GM12878 (cell line): ENCODE results near the gene UBL4B. TPM values are rescaled to one million over a fixed set of nuclear protein-coding genes. Genes with fewer than 3 reads are reported as not detected.

Experiments used
- ATAC-seq: fragments of 200-7000 bp; cut with Tn5 transposase; 3 replicates; pipeline ENCODE4 v1.9.1; 2020; ENCODE audit warnings: mild to moderate bottlenecking, moderate library complexity
- BruUV-seq: library from RNA; stranded (reverse); fragments of 400-500 nt; replicated peaks from 2 replicates; lab custom pipeline; 2021; lab: Mats Ljungman, UMichigan
- CTCF ChIA-PET: fragments of 300-600 bp; sonication (Branson Sonifier 250); formaldehyde crosslinking; extraction: SDS; loops from one replicate; lab custom pipeline; 2021; ENCODE audit warnings: inconsistent platforms; lab: Yijun Ruan, JAX
- POLR2A ChIA-PET: fragments of 350-600 bp; formaldehyde crosslinking; extraction: SDS; loops from one replicate; lab custom pipeline; 2021; ENCODE audit warnings: inconsistent platforms; lab: Charles Lee
- RAD21 ChIA-PET: fragments of 300-600 bp; sonication (Branson Sonifier 250); formaldehyde crosslinking; loops from one replicate; lab custom pipeline; 2023; ENCODE audit warnings: antibody characterized with exemption; ENCODE audit not compliant: unreplicated experiment; lab: Charles Lee
- SMC1A ChIA-PET: fragments of 300-600 bp; sonication (Branson Sonifier 250); formaldehyde crosslinking; loops from one replicate; lab custom pipeline; 2023; ENCODE audit not compliant: unreplicated experiment, uncharacterized antibody; lab: Charles Lee
- DNase-seq: peaks from one replicate; pipeline ENCODE4 v3.0.0-alpha.2; 2011; ENCODE audit warnings: low read depth, low spot score
- FAIRE-seq: peaks from 3 replicates; lab custom pipeline; 2011; peaks lifted over from hg19 to GRCh38; lab: Jason Lieb, UNC
- H2AFZ ChIP-seq: 2 replicates; pipeline ENCODE4 v1.6.0; 2011; ENCODE audit warnings: low read depth, low read length, control low read depth; ENCODE audit not compliant: control insufficient read depth
- H3K27ac ChIP-seq: 2 replicates; pipeline ENCODE4 v1.5.1; 2011; ENCODE audit warnings: control low read depth; ENCODE audit not compliant: control insufficient read depth, insufficient read depth
- H3K27me3 ChIP-seq, 2 experiments: replicated peaks in 1 of 2; 2 replicates each; pipeline versions ENCODE4 v1.6.0 to v1.6.1; 2011; ENCODE audit warnings: low read length in 1 of 2; ENCODE audit not compliant: control insufficient read depth in 2 of 2, insufficient read depth in 2 of 2
- H3K36me3 ChIP-seq, 2 experiments: 2 replicates each; pipeline ENCODE4 v1.5.1; 2011; ENCODE audit warnings: low read length in 1 of 2; ENCODE audit not compliant: control insufficient read depth in 2 of 2, insufficient read depth in 2 of 2
- H3K4me1 ChIP-seq: 2 replicates; pipeline ENCODE4 v1.6.1; 2011; ENCODE audit warnings: mild to moderate bottlenecking, low read length, moderate library complexity, mixed read lengths; ENCODE audit not compliant: control insufficient read depth, insufficient read depth
- H3K4me2 ChIP-seq: 2 replicates; pipeline ENCODE4 v1.6.0; 2011; ENCODE audit warnings: control low read depth; ENCODE audit not compliant: control insufficient read depth, insufficient read depth
- H3K4me3 ChIP-seq: fragments of 200-600 bp; sonication (generic); 2 replicates; pipeline ENCODE4 v1.5.1; 2016
- H3K79me2 ChIP-seq: 2 replicates; pipeline ENCODE4 v1.6.0; 2011; ENCODE audit warnings: low read length; ENCODE audit not compliant: control insufficient read depth, insufficient read depth
- H3K9ac ChIP-seq: 2 replicates; pipeline ENCODE4 v1.8.0; 2011; ENCODE audit warnings: low read length, control low read depth, mixed read lengths; ENCODE audit not compliant: control insufficient read depth, insufficient read depth
- H3K9me3 ChIP-seq: replicated peaks from 3 replicates; pipeline ENCODE4 v1.5.1; 2011; ENCODE audit warnings: mild to moderate bottlenecking, low read length; ENCODE audit not compliant: control insufficient read depth, insufficient read depth
- H4K20me1 ChIP-seq: 2 replicates; pipeline ENCODE4 v1.6.0; 2011; ENCODE audit not compliant: control insufficient read depth, insufficient read depth
- CEBPB ChIP-seq, 2 experiments: fragments of 150-350 bp in 1 of 2; IDR thresholded peaks; 2 replicates each; pipeline ENCODE4 v1.6.1; 2012 to 2014; ENCODE audit warnings: low read depth in 2 of 2, low read length in 2 of 2, borderline replicate concordance in 1 of 2, inconsistent platforms in 1 of 2
- EED ChIP-seq: sonication (generic); IDR thresholded peaks from 2 replicates; pipeline ENCODE4 v1.6.1; 2016; ENCODE audit warnings: antibody characterized with exemption, low read depth
- IRF5 ChIP-seq: fragments of 450-650 bp; IDR thresholded peaks from 2 replicates; pipeline ENCODE4 v1.6.1; 2017; ENCODE audit warnings: borderline replicate concordance
- POLR2A ChIP-seq: IDR thresholded peaks from 2 replicates; pipeline ENCODE4 v1.6.1; 2011; ENCODE audit warnings: low read depth, mild to moderate bottlenecking, low read length
- RB1 ChIP-seq: fragments of 450-650 bp; formaldehyde crosslinking; IDR thresholded peaks from 2 replicates; pipeline ENCODE4 v1.6.1; 2017; ENCODE audit warnings: mild to moderate bottlenecking, borderline replicate concordance
- SIN3A ChIP-seq: IDR thresholded peaks from 2 replicates; pipeline ENCODE4 v1.6.1; 2012; ENCODE audit warnings: low read depth, low read length, improper control_type of control experiment
- WGBS: methylation state at CpG from one replicate; pipeline ENCODE4 v1.1.6; 2016; ENCODE audit warnings: low lambda C conversion rate; ENCODE audit not compliant: insufficient replicate concordance, insufficient coverage; ENCODE audit errors: missing lambda C conversion rate; 5-methylcytosine and 5-hydroxymethylcytosine counted together
- in situ Hi-C: fragments of 300-500 bp; cut with MboI; formaldehyde crosslinking; loops from 9 replicates; pipeline ENCODE4 v1.14.3; 2018; ENCODE audit warnings: mixed read lengths
- intact Hi-C: fragments of 100-400 bp; cut with micrococcal nuclease; formaldehyde crosslinking; loops from one replicate; pipeline ENCODE4 v1.14.2; 2022; ENCODE audit not compliant: unreplicated experiment
- polyA plus RNA-seq, 11 experiments: library from polyadenylated mRNA; depleted of rRNA in 4 of 11; unstranded in 6 of 11; stranded (reverse) in 5 of 11; fragments of >200 nt; fragmentation: Nextera tagmentation in 4 of 11; fragmentation: Illumina TruSeq in 1 of 11; extraction: Ambion mirVana in 4 of 11; extraction: Trizol in 1 of 11; gene quantifications; 1 replicate in 1 of 11; 2 replicates in 10 of 11; pipeline versions ENCODE4 v1.2.1 to v1.2.3, GENCODE V29; 2011 to 2016; ENCODE audit warnings: inconsistent platforms in 2 of 11, missing spikeins in 2 of 11, low read depth in 1 of 11
- total RNA-seq, 4 experiments: library from RNA; depleted of rRNA in 3 of 4; stranded (reverse); fragments of >200 nt in 3 of 4; fragmentation: Illumina TruSeq in 1 of 4; extraction: Trizol in 1 of 4; gene quantifications; 2 replicates each; pipeline versions ENCODE4 v1.2.1 to v1.2.3, GENCODE V29; 2013 to 2021

Gene UBL4B
- total and polyA plus RNA-seq, 10 of the 15 experiments (the other 5 are each of a cell fraction or from before 2014, with no cell fraction given), result 0.06 to 0.15 TPM; not detected in 8

DNA sequence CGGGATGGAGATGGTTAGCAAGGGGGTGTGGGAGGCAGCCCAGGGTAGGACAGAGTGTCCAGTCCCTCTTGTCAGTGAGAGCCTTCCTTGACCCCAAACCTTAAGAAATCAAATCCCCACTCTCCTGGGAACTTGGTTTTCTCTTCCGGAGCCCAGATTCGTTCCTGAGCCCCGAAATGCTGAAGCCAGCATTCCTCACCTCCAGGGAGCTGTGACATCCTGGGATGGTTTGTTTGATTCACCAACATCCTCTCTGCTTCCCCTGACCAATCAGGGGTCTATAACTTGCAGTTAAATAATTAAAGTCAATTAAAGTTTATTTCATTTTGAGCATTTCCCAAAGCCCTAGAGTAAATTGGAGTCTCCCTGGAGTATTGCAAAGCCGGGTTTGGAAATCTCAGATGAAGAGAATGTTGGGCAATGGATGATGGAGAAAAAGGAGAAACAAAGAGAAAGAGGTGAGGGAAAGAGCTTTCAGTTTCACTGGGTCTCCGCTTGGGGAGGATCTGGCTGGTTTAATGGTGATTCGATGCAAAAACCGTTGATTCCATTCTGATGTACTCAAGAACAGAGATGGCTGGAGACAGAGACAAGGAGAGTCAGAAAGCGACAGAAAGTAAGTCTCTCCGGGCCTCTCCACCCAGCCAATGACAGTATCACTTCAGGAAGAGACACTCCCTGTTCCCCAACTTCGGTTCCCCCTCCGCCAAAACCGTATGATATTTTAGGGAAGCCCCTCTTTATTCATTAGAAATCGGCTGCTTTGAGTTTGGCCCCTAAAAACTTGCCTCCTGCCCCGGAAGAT is 29.0 kb upstream of the UBL4B start:
- Histone ChIP-seq H3K9me3 (no peaks in the 10 kb centered on the region), H3K4me1 (peaks cover 5% of the 10 kb centered on the region; the same call in 1 of the 2 replicates), H3K9ac (no peak overlapping the region; the same call in 1 of the 2 replicates), H2AFZ (peak overlapping the region; percentile 54), H3K79me2 (no peaks in the 10 kb centered on the region), H3K4me3 (peak overlapping the region; percentile 65), H3K4me2 (peak overlapping the region; percentile 65), H3K27me3 (peaks cover 0 to 8% of the 10 kb centered on the region in 2 experiments; a peak in 2 of 4 replicates), H3K27ac (no peak overlapping the region), H3K36me3 (no peaks in the 10 kb centered on the region), H4K20me1 (no peaks in the 10 kb centered on the region)
- POLR2A ChIA-PET, result no interaction called here
- RAD21 ChIA-PET, result no interaction called here
- SMC1A ChIA-PET, result no interaction called here
- CTCF ChIA-PET, result no interaction called here
- no peak for TF ChIP-seq POLR2A
- no peak for TF ChIP-seq CEBPB (IDR thresholded peaks at IDR 0.05; ENCODE audit: borderline replicate concordance in 1 of 2, low read depth in 2 of 2, low read length in 2 of 2)
- no peak for TF ChIP-seq SIN3A
- TF ChIP-seq RB1, result no peak
- TF ChIP-seq IRF5, result no peak
- no peak for TF ChIP-seq EED
- FAIRE-seq, result no peak
- DNase-seq, result no peak
- no peak for ATAC-seq
- in situ Hi-C loops (no loop called here), intact Hi-C loops (loop anchor here (10.0 kb wide), 1 partner anchor 382 kb away; no protein-coding TSS in a partner anchor)
- no TSS peak for BruUV-seq
- 19% methylated on average over 15 of the region's 15 CpGs for WGBS
